Astrocyte of the spinal cord (primary cell): ENCODE measurements around the gene EPHB6.

Experiments used
- DNase-seq: peaks from one replicate; pipeline ENCODE4 v3.0.0; 2011; ENCODE audit warnings: low read depth, low spot score
- H3K4me3 ChIP-seq: 2 replicates; pipeline ENCODE4 v1.5.1; 2011; ENCODE audit warnings: low read depth, mild to moderate bottlenecking, low read length, moderate library complexity
- CTCF ChIP-seq: IDR thresholded peaks from 2 replicates; pipeline ENCODE4 v1.5.1; 2012; ENCODE audit warnings: low read depth, mild to moderate bottlenecking, low read length, inconsistent platforms
- in situ Hi-C: cut with HindIII; loops from 2 replicates; pipeline ENCODE4 v1.10.0; 2017; ENCODE audit warnings: low sequenced_read_pairs

EPHB6 gene

GRCh38 chr7:142910031-142910433, 55.2 kb downstream of the EPHB6 start:
- in situ Hi-C loops = no loop called here
- H3K4me3 ChIP-seq = no peak overlapping the region

GRCh38 chr7:142910481-142910880, 55.6 kb downstream of the EPHB6 start:
- in situ Hi-C loops = no loop called here

More at GRCh38 chr7:142910031-142910433, 55.2 kb downstream of the EPHB6 start:
- no peak for TF ChIP-seq CTCF
- no peak for DNase-seq

GRCh38 chr7:142913051-142913450, 58.2 kb downstream of the EPHB6 start:
- in situ Hi-C loops = no loop called here
- no peak for DNase-seq
- H3K4me3 ChIP-seq = no peak overlapping the region
- no peak for TF ChIP-seq CTCF

More at GRCh38 chr7:142910481-142910880, 55.6 kb downstream of the EPHB6 start:
- no peak overlapping the region for H3K4me3 ChIP-seq
- no peak for DNase-seq
- TF ChIP-seq CTCF = no peak

GRCh38 chr7:142913566-142913965, 58.7 kb downstream of the EPHB6 start:
- in situ Hi-C loops = no loop called here
- no peak overlapping the region for H3K4me3 ChIP-seq
- TF ChIP-seq CTCF = no peak
- DNase-seq = no peak

GRCh38 chr7:142914121-142914520, 59.2 kb downstream of the EPHB6 start:
- no peak overlapping the region for H3K4me3 ChIP-seq
- in situ Hi-C loops = no loop called here
- DNase-seq = no peak
- TF ChIP-seq CTCF = no peak

GRCh38 chr7:142915315-142915714, 60.4 kb downstream of the EPHB6 start:
- no peak overlapping the region for H3K4me3 ChIP-seq
- in situ Hi-C loops = no loop called here
- DNase-seq = no peak
- no peak for TF ChIP-seq CTCF

GRCh38 chr7:142916508-142916907, 61.6 kb downstream of the EPHB6 start:
- DNase-seq = no peak
- no peak overlapping the region for H3K4me3 ChIP-seq
- in situ Hi-C loops = no loop called here
- TF ChIP-seq CTCF = no peak
